GM18499 (cell line): Measurements from ENCODE around the gene SPINK14.

Experiments
- ATAC-seq: cut with Tn5 transposase; IDR thresholded peaks from one replicate; pipeline ENCODE4 v1.9.1; 2021; ENCODE audit warnings: moderate number of reproducible peaks; ENCODE audit not compliant: insufficient read depth, unreplicated experiment

Gene SPINK14, protein sequence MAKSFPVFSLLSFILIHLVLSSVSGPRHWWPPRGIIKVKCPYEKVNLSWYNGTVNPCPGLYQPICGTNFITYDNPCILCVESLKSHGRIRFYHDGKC

DNA sequence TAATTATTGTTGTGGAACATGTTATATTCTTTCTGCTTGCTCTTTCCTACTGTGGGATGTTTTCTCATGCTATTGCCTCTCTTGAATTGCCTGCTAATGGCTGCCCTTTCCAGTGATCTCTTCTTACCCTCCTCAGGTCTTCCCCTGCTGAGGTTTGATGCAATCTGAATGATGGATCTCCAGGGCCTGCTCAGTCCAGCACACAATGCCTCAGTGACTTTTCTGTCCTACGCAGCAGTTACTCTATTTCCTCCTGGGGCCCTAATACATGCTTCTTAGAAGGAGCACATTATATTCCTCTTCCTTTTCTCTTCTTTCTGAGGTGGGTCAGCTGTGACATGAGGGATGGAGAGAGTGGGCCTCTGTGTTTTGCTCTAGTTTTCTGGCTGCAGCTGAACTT lies at the start of gene SPINK14:
Gene SPINK14 (plus strand): TSS at position 301 of the 400 bp plus-strand sequence. CDS start 1,187 bp downstream, outside the sequence.
- ATAC-seq, result no peak

DNA sequence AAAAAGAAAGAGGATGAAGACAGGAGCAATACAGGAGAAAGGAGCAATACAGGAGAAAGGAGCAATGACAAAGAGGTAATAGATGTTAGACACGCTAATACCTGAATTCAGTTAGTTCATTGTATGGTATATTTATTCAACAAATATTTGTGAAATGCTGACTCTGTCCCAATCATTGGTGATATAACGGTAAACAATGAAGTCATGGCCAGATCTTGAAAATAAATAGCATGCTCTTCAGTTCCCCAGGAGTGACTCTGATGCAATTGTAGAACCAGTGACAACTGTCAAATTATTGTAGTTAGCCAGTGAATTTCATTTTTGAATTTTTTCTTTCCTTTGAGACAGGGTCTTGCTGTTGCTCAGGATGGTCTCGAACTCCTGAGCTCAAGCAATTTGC lies 48.0 kb upstream of the SPINK14 start:
- ATAC-seq, result no peak

DNA sequence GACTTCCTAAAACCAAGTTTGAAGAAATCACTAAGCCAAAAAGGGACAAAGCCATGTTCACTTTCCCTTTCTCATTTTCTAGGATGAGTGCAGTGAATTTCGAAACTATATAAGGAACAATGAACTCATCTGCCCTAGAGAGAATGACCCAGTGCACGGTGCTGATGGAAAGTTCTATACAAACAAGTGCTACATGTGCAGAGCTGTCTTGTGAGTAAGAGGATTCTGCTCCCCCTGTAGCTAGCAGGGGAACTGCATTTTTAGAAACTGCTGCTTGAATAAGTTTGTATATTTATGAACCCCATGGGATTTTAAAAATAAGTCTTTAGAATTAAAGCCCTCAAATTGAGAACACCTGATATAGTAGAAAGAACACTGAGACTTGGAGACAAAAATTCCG lies 42.7 kb upstream of the SPINK14 start:
- ATAC-seq, result no peak

DNA sequence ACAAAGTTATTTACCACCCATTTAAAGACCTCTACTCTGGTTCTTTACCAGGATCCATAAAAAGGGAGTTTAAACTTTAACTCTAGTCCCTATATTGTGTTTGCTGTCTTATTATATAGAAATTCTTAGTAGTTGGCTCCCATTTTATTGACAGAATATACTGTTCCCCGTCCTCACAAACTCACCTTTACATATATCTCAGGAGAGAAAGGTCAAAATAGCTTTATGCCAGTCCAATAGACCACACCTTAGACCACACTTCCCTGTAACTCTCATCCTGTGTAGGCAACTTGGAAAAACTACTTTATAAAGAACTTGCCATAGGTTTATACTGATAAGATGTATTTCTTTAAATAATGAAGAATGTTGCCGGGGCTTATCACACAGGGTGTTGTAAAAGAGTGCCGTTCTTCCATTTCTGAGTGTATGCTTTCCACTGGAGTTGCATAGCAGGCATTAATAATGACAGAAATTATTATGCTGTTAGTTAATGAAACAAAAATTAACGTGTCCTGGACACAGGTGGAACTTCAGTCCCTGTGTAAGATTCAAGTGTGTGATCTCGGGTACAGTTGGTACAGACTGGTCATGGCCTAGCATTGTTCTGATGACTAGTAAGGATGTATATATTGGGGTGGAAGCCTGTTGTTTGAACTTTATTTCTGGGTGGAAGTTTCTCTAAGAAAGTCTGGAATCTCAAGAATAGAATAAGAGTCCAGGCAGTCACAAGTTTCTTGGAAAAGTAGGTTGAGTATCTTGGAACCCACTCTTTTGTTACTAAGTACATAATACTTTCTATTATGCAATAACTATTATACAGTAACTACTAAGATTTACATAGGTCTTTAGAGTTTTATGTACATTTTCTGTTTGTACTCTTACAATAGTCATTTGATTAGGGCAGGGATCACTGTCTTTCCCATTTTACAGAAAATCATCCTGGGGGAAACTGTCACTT lies 33.0 kb upstream of the SPINK14 start:
- no peak for ATAC-seq

DNA sequence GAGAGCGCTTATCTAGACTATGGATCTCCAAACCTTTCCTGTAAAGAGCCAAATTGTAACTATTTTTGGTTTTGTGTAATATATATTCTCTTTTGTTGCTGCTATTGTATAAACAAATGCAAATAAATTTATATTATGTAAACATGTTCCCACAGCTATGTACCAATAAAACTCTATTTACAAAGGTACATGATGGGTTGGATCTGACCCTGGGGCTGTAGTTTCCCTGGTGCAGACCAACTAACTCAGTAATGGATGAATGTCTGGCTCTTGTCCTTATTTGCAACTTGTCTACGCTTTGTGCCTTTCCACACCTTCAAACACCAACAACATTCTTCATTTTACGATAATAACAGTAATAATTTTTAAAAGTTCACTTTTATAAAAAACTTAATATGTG lies 27.5 kb upstream of the SPINK14 start:
- no peak for ATAC-seq

DNA sequence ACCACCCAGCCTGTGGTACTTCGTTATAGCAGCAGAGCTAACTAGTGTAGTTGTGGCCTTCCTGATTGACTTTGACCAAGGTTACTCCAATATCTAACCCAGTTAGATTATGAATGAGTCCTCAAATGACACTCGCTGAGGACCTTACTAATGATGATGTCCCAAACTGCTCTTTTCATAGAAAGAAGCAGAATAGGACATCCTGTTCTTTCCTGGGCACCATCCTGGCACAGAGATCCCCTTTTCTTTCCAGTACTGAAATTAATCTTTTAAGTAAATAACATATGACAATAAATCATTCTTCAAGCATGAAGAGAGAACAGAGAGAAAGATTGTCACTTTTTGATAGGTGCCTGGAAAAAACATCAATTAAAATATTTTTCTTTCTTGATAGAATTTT lies 26.7 kb upstream of the SPINK14 start:
- no peak for ATAC-seq

DNA sequence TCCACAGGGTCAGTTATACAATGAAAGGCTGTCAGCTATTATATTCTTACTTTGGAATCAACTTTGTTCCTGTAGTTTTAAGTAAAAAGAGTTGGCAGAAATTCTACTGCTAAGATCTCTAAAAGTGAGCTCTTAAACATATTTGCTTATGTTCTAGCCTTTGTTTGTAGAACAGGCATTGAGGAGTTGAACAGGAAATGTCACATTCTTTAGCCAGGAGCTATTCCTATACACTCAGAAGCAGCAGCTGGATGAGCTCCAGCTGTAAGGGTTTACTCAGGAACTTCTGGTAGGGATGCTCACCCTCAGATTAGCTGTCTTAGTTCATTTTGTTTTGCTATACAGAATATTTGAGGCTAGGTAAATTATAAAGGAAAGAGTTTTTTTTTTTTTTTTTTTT lies 22.4 kb upstream of the SPINK14 start:
- no peak for ATAC-seq

DNA sequence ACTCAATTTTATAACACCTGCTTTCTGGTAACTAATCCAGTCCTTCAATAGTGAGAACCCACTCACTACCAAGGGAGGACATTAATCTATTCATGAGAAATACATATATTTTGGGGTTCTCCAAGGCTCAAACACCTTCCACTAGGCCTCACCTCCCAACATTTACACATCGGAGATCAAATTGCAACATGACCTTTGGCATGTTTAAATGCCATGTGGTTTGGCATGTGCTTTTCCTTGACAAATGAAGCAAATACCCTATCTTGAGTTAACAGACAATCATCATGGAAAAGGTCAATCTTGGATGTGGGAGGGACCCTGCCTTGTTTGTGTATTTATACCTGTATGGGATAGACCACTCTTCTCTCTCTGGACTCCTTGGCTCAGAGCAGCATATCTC lies 21.9 kb upstream of the SPINK14 start:
- no peak for ATAC-seq

DNA sequence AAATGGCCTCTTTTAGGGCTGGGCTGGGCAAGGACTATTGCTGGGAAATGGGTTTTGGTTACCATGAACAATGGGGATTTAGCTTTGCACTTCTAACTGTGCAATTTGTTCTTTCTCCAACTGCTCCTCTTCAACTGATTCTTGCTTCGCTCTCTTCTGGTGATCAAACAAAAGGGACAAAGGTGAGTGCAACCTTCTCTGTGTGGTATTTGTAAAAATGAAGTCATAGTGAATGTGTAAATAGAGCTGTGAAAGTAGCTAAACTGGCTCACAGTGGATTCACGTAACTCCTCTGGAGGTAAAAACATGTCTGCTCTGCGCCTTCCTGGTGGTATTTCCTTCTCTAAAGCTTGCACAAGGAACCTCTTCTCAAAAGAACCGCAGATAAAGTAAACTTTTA lies 20.9 kb upstream of the SPINK14 start:
- no peak for ATAC-seq

DNA sequence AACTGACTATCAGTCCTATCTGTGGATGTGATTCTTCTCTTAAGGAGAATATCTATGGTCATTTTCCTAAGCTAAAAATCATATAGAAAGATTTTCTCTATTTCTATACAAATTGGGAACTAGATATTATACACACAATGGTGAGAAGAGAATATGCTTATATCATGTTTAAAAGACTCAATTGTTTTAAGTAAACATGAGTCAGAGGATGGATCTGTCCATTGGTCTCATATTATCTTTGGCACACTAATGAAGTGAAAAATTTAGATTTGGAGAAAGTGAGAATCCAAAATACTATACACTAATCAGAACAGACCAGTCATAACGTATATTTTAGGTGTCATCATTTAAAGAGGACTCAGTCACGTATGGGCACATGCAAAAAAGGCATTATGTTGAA lies 16.5 kb upstream of the SPINK14 start:
- no peak for ATAC-seq

DNA sequence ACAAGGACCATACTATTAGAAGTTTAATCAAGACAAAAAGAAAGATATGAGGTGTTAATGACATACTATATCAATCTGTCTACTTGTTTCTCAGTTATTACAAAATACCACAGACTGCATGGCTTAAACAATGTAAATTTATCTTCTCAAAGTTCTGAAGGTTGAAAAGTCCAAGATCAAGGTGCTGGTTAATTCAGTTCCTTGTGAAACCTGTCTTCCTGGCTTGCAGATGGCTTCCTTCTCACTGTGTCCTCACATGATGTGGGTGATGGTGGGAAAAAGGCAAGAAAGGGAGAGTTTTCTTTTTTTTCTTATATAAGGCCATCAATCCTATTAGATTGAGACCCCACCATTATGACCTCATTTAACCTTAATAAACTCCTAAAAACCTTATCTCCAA lies 15.6 kb upstream of the SPINK14 start:
- ATAC-seq, result no peak

DNA sequence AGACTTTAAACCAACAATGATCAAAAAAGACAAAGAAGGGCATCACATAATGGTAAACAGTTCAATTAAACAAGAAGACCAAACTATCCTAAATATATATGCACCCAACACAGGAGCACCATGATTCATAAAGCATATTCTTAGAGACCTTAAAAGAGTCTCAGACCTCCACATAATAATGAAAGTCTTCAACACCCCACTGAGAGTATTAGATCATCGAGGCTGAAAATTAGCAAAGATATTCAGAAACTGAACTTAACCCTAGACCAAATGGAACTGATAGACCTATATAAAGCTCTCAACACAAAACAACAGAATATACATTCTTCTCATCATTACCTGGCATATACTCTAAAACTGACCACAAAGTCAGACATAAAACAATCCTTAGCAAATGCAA lies 11.7 kb upstream of the SPINK14 start:
- ATAC-seq, result no peak

DNA sequence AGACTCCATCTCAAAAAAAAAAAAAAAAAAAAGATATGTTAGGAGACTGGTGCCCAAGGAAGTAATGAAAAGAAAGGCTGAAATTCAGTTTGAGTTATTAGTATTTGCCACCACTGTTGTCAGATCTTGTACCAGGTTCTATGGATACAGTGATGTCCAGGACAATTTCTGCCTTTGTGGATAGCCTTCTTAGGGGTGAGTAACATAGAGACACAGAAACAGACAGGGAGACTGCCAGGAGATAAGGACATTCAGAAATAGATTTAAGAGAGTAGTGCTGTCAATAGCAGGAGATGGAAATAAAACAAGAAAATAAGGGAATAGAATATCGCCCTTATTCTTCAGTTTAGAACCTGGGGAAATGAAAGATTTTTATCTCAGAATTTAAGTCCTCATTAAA lies 6.3 kb upstream of the SPINK14 start:
- ATAC-seq, result no peak

DNA sequence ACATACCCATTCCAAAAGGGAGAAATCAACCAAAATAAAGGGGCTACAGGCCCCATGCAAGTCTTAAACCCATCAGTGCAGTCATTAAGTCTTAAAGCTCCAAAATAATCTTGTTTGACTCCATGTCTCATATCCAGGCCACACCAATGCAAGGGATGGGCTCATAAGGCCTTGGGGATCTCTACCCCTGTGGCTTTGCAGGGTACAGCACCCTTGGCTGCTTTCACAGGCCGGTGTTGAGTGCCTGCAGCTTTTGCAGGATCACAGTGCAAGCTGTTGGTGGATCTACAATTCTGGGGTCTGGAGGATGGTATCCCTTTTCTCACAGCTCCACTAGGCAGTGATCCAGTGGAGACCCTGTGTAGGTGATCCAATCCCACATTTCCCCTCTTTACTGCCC lies 5.0 kb upstream of the SPINK14 start:
- no peak for ATAC-seq

DNA sequence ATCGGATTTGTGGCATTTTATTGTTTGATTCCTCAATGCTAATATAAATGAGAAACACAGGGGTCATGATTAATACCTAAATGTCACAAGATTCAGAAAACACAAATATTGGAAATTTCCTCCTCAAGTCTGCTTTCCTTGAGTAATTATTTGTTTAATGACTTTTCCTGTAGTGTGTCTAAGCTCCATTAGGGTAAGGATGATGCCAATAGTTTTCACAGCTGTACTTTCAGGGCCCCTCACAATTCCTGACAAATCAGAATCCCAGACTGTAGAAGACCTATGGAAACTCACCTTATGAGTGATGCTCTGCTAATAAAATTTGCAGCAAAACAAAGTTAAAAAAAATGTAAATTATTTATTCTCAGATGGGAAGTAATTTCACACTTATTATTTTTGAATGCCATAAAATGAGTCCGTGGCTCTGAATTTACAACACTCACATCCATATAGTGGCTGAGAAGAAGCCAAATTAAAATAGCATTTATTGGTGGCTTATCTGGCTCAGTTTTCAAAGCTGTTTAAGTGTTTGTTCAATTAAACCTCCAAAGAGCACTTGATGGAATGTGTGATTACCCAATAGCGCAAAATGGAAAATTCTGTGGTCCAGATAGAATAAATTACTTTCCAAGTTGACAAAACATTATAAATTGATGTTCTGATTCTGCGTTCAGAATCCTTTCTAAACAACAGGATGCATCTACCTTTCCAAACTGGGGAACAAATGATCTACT lies 1.6 kb upstream of the SPINK14 start:
- ATAC-seq, result no peak

DNA sequence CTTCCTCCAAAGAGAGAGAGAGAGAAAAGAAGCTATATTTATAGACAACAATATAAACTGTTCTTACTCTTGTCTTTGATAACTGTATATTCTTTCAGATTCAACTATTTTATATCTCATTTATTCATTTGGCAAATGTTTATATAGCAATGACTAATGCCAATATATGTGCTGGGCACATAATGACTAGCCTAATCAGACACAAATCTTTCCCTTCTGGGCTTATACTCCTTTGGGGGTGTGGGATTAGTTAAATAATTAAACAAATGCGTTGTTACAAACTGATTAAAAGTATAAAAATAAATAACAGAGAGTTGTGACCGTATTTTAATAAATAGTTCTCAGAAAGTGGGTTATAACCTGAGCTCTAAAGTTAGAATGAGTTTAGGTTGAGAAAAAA lies 4.0 kb downstream of the SPINK14 start:
- no peak for ATAC-seq

DNA sequence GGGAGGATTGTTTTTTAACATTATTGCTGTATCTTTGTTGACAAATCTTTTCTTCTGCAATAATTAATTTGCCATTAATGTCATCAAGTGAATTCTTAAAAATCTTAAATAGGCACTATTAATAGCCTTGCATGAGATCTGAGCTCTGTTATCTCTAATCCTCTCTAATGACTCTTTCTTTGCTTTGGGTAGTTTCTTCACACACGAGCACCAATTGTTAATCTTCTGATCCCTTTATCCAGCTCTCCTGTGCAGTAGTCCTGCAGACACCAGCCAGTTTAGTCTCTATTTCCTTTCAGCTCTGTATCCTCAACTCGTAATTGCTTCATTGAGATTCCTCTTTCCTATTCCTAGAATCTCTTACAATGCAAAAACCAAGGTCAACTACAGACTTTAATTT lies 8.1 kb downstream of the SPINK14 start:
- ATAC-seq, result no peak

DNA sequence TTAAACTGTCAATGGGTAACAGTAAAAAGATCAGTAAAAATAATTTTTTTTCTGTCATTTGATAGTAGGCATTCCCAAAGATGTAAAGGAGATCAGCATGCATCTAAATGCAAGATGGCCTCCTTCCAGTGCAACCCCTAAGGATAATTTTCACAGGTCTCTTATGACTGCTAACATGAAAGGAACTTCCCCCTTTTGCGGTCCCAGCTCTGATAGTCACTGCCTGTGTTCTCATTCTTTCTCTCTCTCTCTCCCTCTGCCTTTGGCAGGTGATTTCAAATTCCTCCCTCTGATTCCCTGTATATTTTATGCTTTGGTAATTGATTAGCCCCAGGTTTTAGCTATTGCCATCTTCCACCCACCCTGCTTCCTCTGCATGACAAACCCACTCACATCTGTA lies 8.9 kb downstream of the SPINK14 start:
- ATAC-seq, result no peak

DNA sequence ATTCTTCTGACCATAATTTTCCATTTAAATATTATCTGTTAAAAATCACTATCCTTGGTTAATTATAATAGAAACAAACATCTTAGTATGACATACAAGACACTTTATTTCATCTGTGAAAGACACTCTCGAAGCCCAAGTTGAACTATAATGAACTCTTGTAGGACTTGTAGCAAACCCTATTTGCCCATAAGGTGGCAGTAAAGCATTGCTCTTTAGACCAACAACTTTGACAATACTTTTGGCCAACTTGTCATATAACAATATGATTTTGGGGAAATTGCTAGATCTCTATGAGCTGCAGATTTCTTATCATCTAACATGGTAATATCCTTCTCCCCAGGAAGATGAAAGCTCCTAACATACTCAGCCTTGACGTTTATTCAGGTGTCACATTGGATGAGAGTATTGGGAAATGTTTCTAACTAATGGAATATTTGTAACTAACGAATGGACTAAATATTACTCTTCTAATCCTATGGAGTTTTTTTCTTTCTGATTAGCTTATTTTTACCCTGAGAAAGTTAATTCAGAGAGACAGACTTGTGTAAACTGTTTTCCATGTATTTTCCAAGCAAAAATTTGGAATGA lies 11.0 kb downstream of the SPINK14 start:
- ATAC-seq, result peak; percentile 70

DNA sequence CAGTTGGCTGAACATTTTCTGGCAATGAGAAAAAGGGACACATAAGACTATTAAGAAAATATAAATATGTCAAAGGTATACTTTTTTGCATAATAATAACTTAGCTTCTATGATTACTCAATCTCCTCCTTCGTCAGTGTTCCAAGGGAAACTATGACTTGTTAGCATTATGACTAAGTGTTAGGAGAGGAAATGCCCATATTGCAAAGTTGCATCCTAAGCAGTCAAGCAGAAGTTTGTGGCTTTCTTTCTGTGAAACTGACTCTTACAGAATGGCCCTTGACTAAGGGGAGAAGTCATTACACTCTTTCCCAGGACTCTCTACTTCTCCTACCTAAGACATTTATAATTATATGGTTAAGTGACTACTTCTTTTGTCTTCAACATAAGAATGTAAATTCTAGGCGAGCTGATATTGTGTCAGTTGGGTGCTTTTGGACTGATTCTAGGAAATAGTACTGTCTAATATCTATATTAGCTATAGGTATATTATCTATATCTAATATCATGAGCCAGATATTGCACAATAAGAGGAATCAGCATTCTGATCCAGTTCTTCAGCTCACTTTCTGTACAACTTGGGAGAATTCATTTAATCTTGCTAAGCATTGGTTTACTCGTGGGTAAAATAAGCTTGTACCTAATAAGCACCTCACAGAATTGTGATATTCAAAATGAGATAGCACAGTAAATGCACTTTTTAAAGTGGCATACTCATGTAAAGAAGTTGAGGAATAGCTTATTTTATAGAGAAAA lies 18.1 kb downstream of the SPINK14 start:
- peak; percentile 72 for ATAC-seq
